Keratinocyte (primary cell): Measurements from ENCODE around the gene PRR7. TPM values are rescaled to one million over a fixed set of nuclear protein-coding genes. Genes with fewer than 3 reads are reported as not detected.

Experiments used
- DNase-seq: peaks from one replicate; pipeline ENCODE4 v3.0.0-alpha.2; 2011; ENCODE audit warnings: low read depth, missing footprints, low spot score
- FAIRE-seq: peaks from 2 replicates; lab custom pipeline; 2011; peaks lifted over from hg19 to GRCh38; lab: Jason Lieb, UNC
- H2AFZ ChIP-seq: 2 replicates; pipeline ENCODE4 v1.6.0; 2012; ENCODE audit warnings: low read length, control low read depth, inconsistent platforms; ENCODE audit not compliant: control insufficient read depth
- H3K27ac ChIP-seq: 2 replicates; pipeline ENCODE4 v1.5.1; 2011; ENCODE audit warnings: low read length; ENCODE audit not compliant: control insufficient read depth, insufficient read depth
- H3K27me3 ChIP-seq: 3 replicates; pipeline ENCODE4 v1.6.0; 2011; ENCODE audit warnings: low read length; ENCODE audit not compliant: control insufficient read depth, insufficient read depth; ENCODE audit errors: extremely low read depth
- H3K36me3 ChIP-seq, 2 experiments: 2 replicates in 1 of 2; 3 replicates in 1 of 2; pipeline ENCODE4 v1.5.1; 2011; ENCODE audit warnings: low read length in 2 of 2, mild to moderate bottlenecking in 1 of 2; ENCODE audit not compliant: control insufficient read depth in 2 of 2, insufficient read depth in 2 of 2; ENCODE audit errors: extremely low read depth in 1 of 2
- H3K4me1 ChIP-seq: 3 replicates; pipeline ENCODE4 v1.5.1; 2011; ENCODE audit warnings: low read length; ENCODE audit not compliant: control insufficient read depth, insufficient read depth; ENCODE audit errors: extremely low read depth
- H3K4me2 ChIP-seq: 3 replicates; pipeline ENCODE4 v1.6.0; 2011; ENCODE audit warnings: low read depth, low read length; ENCODE audit not compliant: control insufficient read depth, insufficient read depth; ENCODE audit errors: extremely low read depth
- H3K4me3 ChIP-seq, 3 experiments: fragments of 200-600 bp in 1 of 3; sonication (generic) in 1 of 3; 2 replicates in 2 of 3; 3 replicates in 1 of 3; pipeline ENCODE4 v1.5.1; 2011 to 2016; ENCODE audit warnings: low read length in 3 of 3, mild to moderate bottlenecking in 3 of 3, control low read depth in 2 of 3, inconsistent platforms in 1 of 3, low read depth in 1 of 3, mixed read lengths in 1 of 3, mixed run types in 1 of 3, moderate library complexity in 1 of 3; ENCODE audit not compliant: control insufficient read depth in 2 of 3, insufficient read depth in 2 of 3; ENCODE audit errors: extremely low read depth in 1 of 3
- H3K79me2 ChIP-seq: 2 replicates; pipeline ENCODE4 v1.6.0; 2012; ENCODE audit warnings: low read length; ENCODE audit not compliant: control insufficient read depth, insufficient read depth
- H3K9ac ChIP-seq: 3 replicates; pipeline ENCODE4 v1.6.0; 2011; ENCODE audit warnings: low read length; ENCODE audit not compliant: control insufficient read depth, insufficient read depth; ENCODE audit errors: extremely low read depth
- H3K9me1 ChIP-seq: 3 replicates; pipeline ENCODE4 v1.6.0; 2011; ENCODE audit warnings: low read length; ENCODE audit not compliant: control insufficient read depth, insufficient read depth; ENCODE audit errors: extremely low read depth
- H3K9me3 ChIP-seq: 2 replicates; pipeline ENCODE4 v1.5.1; 2012; ENCODE audit warnings: low read depth, low read length; ENCODE audit not compliant: control insufficient read depth
- H4K20me1 ChIP-seq: 3 replicates; pipeline ENCODE4 v1.6.0; 2011; ENCODE audit warnings: low read length; ENCODE audit not compliant: control insufficient read depth, insufficient read depth; ENCODE audit errors: extremely low read depth
- CTCF ChIP-seq, 3 experiments: IDR thresholded peaks in 1 of 3; conservative IDR thresholded peaks in 1 of 3; optimal IDR thresholded peaks in 1 of 3; 2 replicates in 2 of 3; 3 replicates in 1 of 3; pipeline versions ENCODE3 to v1.5.1; 2011; ENCODE audit warnings: low read length in 3 of 3, mild to moderate bottlenecking in 3 of 3, moderate library complexity in 2 of 3, control low read depth in 1 of 3, inconsistent platforms in 1 of 3; ENCODE audit not compliant: insufficient read depth in 2 of 3; ENCODE audit errors: extremely low read depth in 1 of 3
- EZH2 ChIP-seq: IDR thresholded peaks from one replicate; pipeline ENCODE4 v1.6.1; 2012; ENCODE audit warnings: inconsistent platforms, mild to moderate bottlenecking, low read length, moderate library complexity
- dilution Hi-C: fragments of 300-500 bp; cut with MboI; formaldehyde crosslinking; loops from one replicate; pipeline ENCODE4 v1.7.0; 2020; ENCODE audit warnings: low sequenced_read_pairs; ENCODE audit not compliant: extremely low pct_ligation_motif_present
- polyA plus RNA-seq, 5 experiments: library from polyadenylated mRNA; depleted of rRNA in 3 of 5; stranded (reverse) in 3 of 5; stranded (forward) in 1 of 5; unstranded in 1 of 5; fragments of >200 nt; gene quantifications; 1 replicate in 1 of 5; 2 replicates in 3 of 5; 3 replicates in 1 of 5; pipeline versions ENCODE4 v1.2.1 to v1.2.3, GENCODE V29; 2011 to 2012; ENCODE audit warnings: missing spikeins in 2 of 5, low read depth in 1 of 5, low replicate concordance in 1 of 5

The PRR7 gene
- polyA plus RNA-seq, 1 donor (not counting 4 experiments of a cell fraction or from before 2014, with no cell fraction given), result 1.1 TPM

DNA sequence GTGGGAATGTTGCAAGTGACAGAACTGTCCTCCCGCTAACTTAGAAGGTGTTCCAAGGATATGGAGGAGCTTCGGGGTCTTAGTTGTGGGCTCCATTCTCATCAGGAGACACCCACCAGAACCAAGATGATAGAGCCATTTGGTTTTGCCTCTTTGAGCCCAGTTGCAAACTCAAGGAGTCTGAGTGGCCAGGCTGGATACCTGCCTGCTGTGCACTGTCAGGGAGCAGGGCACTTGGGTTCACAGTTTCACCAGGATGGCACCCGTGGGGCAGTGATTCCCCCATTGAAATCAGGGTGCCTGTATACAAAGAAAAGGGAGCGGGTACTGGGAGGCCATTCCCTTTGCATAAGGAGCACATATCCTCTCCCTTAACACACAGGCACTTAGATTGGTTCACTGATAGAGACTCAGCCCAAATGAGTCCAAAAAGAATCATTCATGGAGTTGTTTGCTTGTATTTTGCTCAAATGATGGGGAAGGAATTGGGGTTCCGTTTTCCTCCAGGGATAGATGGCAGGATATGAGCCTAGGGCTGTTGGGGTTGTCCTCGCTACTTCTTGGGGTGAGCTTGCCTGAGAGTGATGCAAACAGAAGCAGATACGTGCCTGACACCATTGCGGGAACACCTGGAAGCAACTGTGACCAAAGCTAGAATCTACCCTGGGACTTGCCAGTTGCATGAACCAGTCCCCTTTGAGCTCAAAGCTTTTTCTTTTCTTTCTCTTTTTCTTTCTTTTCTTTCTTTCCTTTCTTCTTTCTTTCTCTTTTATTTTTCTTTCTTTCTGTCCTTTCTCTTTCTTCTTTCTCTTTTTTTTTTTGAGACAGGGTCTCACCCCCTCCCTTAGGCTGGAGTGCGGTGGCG, 1.3 kb upstream of the PRR7 start:
- no peak for DNase-seq
- Histone ChIP-seq H3K36me3 (peaks cover 2 to 3% of the 10 kb centered on the region in 2 experiments), H2AFZ (no peak overlapping the region), H3K4me2 (peak overlapping the region; percentile 72), H3K9me1 (no peaks in the 10 kb centered on the region), H3K79me2 (no peaks in the 10 kb centered on the region), H3K4me3 (no peak overlapping the region), H3K4me1 (peaks cover 54% of the 10 kb centered on the region), H3K9me3 (no peaks in the 10 kb centered on the region), H3K27ac (no peak overlapping the region), H4K20me1 (no peaks in the 10 kb centered on the region), H3K27me3 (no peaks in the 10 kb centered on the region), H3K9ac (no peak overlapping the region)
- TF ChIP-seq EZH2 (no peak), CTCF (optimal IDR thresholded peaks at IDR 0.05 in 1 of 3, IDR thresholded peaks at IDR 0.05 in 1 of 3, conservative IDR thresholded peaks at IDR 0.05 in 1 of 3; ENCODE audit: extremely low read depth in 1 of 3, insufficient read depth in 2 of 3, low read length in 3 of 3) (no peak)
- peak; percentile 78 for FAIRE-seq
- dilution Hi-C loops, result no loop called here

DNA sequence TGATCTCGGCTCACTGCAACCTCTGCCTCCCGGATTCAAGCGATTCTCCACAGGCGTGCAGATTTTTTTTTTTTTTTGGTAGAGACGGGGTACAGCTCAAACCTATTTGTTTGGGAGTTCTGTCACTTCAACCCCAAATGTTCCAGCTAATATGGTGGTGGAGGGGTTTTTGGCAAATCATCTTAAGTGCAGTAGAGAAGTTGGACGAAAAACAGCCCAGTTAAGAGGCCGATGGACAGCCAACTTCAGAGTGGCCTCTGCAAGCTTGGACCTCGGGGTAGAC, 756 bp upstream of the PRR7 start:
- H3K79me2 ChIP-seq, result no peaks in the 10 kb centered on the region
- dilution Hi-C loops, result no loop called here
- H4K20me1 ChIP-seq, result no peaks in the 10 kb centered on the region
- TF ChIP-seq CTCF (optimal IDR thresholded peaks at IDR 0.05 in 1 of 3, IDR thresholded peaks at IDR 0.05 in 1 of 3, conservative IDR thresholded peaks at IDR 0.05 in 1 of 3; ENCODE audit: extremely low read depth in 1 of 3, insufficient read depth in 2 of 3, low read length in 3 of 3), result no peak
- TF ChIP-seq EZH2, result no peak
- peaks cover 54% of the 10 kb centered on the region for H3K4me1 ChIP-seq
- peak overlapping the region; percentile 61 for H3K9ac ChIP-seq
- peak overlapping the region in 1 of 3 experiments; percentile 5 for H3K4me3 ChIP-seq
- H3K27me3 ChIP-seq, result no peaks in the 10 kb centered on the region
- no peaks in the 10 kb centered on the region for H3K9me1 ChIP-seq
- H3K36me3 ChIP-seq, result peaks cover 0 to 3% of the 10 kb centered on the region in 2 experiments
- H3K9me3 ChIP-seq, result no peaks in the 10 kb centered on the region
- H3K27ac ChIP-seq, result no peak overlapping the region
- peak overlapping the region; percentile 72 for H3K4me2 ChIP-seq
- no peak for DNase-seq
- H2AFZ ChIP-seq, result no peak overlapping the region
- no peak for FAIRE-seq
